Parathyroid adenoma (tissue), 2 donors: Measurements from ENCODE around the gene NUDT22.

ENCODE experiments used
- H2AFZ ChIP-seq: fragments of 300-600 bp; sonication (generic); one replicate; pipeline ENCODE4 v1.7.0; 2017; ENCODE audit warnings: antibody characterized with exemption, mild to moderate bottlenecking
- H3K27ac ChIP-seq: fragments of 300-600 bp; sonication (generic); one replicate; pipeline ENCODE4 v1.7.0; 2017
- H3K27me3 ChIP-seq: fragments of 300-600 bp; sonication (generic); one replicate; pipeline ENCODE4 v1.7.0; 2017; ENCODE audit warnings: low read length; ENCODE audit not compliant: control insufficient read depth, insufficient read depth
- H3K36me3 ChIP-seq: fragments of 300-600 bp; sonication (generic); one replicate; pipeline ENCODE4 v1.7.0; 2017; ENCODE audit warnings: low read length; ENCODE audit not compliant: control insufficient read depth, insufficient read depth
- H3K4me1 ChIP-seq: fragments of 300-600 bp; sonication (generic); one replicate; pipeline ENCODE4 v1.7.0; 2017; ENCODE audit warnings: control low read depth
- H3K4me2 ChIP-seq: fragments of 300-600 bp; sonication (generic); one replicate; pipeline ENCODE4 v1.7.0; 2017; ENCODE audit warnings: low read length
- H3K4me3 ChIP-seq: fragments of 300-600 bp; sonication (generic); one replicate; pipeline ENCODE4 v1.7.0; 2017; ENCODE audit warnings: low read depth, low read length
- H3K79me2 ChIP-seq: fragments of 300-600 bp; sonication (generic); one replicate; pipeline ENCODE4 v1.7.0; 2017; ENCODE audit warnings: control low read depth
- H3K9ac ChIP-seq: fragments of 300-600 bp; sonication (generic); one replicate; pipeline ENCODE4 v1.7.0; 2017; ENCODE audit warnings: mild to moderate bottlenecking
- H3K9me3 ChIP-seq: fragments of 300-600 bp; sonication (generic); one replicate; pipeline ENCODE4 v1.7.0; 2017; ENCODE audit warnings: low read length; ENCODE audit not compliant: control insufficient read depth
- TF ChIP-seq, protein P1 (sequence below): fragments of 300-600 bp; sonication (generic); IDR thresholded peaks from one replicate; pipeline ENCODE4 v1.7.0; 2017; ENCODE audit warnings: antibody characterized with exemption, mild to moderate bottlenecking
- donor health status: primary hyperparathyroidism.

NUDT22 gene

GRCh38 chr11:64268893-64269539 is 42.9 kb downstream of the NUDT22 start:
- Histone ChIP-seq H3K4me2 (peak overlapping the region; percentile 91), H3K9ac (peak overlapping the region; percentile 42), H2AFZ (peak overlapping the region; percentile 73), H3K27ac (peak overlapping the region; percentile 97), H3K27me3 (no peaks in the 10 kb centered on the region), H3K4me3 (peak overlapping the region; percentile 83), H3K36me3 (no peaks in the 10 kb centered on the region), H3K79me2 (no peaks in the 10 kb centered on the region), H3K9me3 (no peaks in the 10 kb centered on the region), H3K4me1 (peaks cover 10% of the 10 kb centered on the region)
- TF ChIP-seq, protein P1, sequence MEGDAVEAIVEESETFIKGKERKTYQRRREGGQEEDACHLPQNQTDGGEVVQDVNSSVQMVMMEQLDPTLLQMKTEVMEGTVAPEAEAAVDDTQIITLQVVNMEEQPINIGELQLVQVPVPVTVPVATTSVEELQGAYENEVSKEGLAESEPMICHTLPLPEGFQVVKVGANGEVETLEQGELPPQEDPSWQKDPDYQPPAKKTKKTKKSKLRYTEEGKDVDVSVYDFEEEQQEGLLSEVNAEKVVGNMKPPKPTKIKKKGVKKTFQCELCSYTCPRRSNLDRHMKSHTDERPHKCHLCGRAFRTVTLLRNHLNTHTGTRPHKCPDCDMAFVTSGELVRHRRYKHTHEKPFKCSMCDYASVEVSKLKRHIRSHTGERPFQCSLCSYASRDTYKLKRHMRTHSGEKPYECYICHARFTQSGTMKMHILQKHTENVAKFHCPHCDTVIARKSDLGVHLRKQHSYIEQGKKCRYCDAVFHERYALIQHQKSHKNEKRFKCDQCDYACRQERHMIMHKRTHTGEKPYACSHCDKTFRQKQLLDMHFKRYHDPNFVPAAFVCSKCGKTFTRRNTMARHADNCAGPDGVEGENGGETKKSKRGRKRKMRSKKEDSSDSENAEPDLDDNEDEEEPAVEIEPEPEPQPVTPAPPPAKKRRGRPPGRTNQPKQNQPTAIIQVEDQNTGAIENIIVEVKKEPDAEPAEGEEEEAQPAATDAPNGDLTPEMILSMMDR: no peak

GRCh38 chr11:64269540-64270220 is 43.6 kb downstream of the NUDT22 start:
- peak overlapping the region; percentile 97 for H3K27ac ChIP-seq
- H3K4me3 ChIP-seq: peak overlapping the region; percentile 90
- H2AFZ ChIP-seq: peak overlapping the region; percentile 73
- H3K36me3 ChIP-seq: no peaks in the 10 kb centered on the region
- no peaks in the 10 kb centered on the region for H3K9me3 ChIP-seq
- TF ChIP-seq, protein P1: no peak
- H3K4me1 ChIP-seq: peaks cover 10% of the 10 kb centered on the region
- no peaks in the 10 kb centered on the region for H3K79me2 ChIP-seq
- H3K9ac ChIP-seq: peak overlapping the region; percentile 42
- no peaks in the 10 kb centered on the region for H3K27me3 ChIP-seq
- peak overlapping the region; percentile 93 for H3K4me2 ChIP-seq

DNA sequence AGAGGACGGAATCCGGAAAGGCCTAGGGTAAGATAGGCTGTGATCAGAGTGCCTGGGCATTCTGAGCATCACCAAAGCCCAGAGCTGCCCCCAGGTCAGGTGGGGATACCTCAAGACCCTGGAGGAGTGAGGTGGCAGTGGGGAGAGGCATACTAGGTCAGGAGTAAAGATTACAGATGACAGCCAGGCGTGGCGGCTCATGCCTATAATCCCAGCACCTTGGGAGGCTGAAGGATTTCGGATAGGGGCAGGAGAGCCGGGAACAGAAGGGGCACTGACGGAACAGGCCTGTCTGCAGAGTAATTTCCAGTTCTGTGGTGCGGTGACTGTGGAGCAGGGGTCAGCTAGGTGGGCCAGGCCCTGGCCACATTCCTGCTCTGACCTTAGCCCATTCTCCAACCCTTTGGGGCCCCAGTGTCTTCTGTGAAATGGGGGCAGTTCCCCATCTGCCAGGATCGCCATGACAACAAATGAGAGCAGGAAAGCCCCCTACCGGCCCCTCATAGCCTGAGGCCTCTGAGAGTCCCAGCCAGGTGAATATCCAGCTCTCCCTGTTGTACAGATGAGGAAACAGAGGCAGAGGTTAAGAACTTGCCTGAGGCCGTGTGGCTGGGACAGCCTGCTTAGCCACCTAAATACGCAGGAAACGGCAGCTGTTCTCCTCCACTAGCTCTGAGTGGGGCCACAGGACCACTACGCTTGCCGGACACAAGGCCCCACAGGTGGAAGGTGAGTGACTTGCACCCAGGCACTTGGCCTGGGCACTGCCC is 49.1 kb downstream of the NUDT22 start:
- TF ChIP-seq, protein P1: no peak
- Histone ChIP-seq H3K79me2 (no peaks in the 10 kb centered on the region), H3K4me3 (no peak overlapping the region), H3K36me3 (no peaks in the 10 kb centered on the region), H2AFZ (no peak overlapping the region), H3K27ac (no peak overlapping the region), H3K4me2 (no peak overlapping the region), H3K4me1 (no peaks in the 10 kb centered on the region), H3K9me3 (no peaks in the 10 kb centered on the region), H3K27me3 (no peaks in the 10 kb centered on the region), H3K9ac (no peak overlapping the region)

DNA sequence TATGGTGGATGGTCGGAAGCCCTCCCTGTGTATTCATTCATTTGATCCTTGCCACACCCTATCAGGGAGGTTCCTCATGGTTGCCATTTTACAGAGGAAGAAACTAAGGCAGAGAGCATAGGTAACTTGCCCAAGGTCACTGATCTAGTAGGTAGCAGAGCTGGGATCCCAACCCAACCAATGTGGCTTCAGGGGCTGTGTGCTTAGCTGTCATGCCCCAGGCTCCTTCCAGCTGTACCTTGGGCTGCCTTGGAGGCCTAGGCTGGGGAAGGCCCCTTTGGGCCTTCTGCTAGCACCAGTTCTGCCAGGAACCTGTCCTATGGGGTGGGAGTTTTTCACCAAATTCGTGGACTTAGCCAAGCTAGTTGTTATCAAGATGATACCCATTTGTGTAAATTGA is 49.8 kb downstream of the NUDT22 start:
- Histone ChIP-seq H3K9me3 (no peaks in the 10 kb centered on the region), H3K27ac (no peak overlapping the region), H3K79me2 (no peaks in the 10 kb centered on the region), H3K4me3 (no peak overlapping the region), H3K27me3 (no peaks in the 10 kb centered on the region), H3K36me3 (no peaks in the 10 kb centered on the region), H3K9ac (no peak overlapping the region), H3K4me2 (no peak overlapping the region), H3K4me1 (no peaks in the 10 kb centered on the region), H2AFZ (no peak overlapping the region)
- TF ChIP-seq, protein P1: no peak
